HG03139 (cell line): ENCODE results near the gene RIOK3.
A peak's percentile ranks its signal among the peaks of the same experiment; 100 is the strongest.
"Not testable (repeated sequence)": the region's sequence is repeated elsewhere in the genome, so short reads cannot be mapped to it uniquely, and the experiment has no call there.

Source experiments
- ATAC-seq: cut with Tn5 transposase; IDR thresholded peaks from one replicate; pipeline ENCODE4 v1.9.1; 2021; ENCODE audit not compliant: unreplicated experiment

The RIOK3 gene

GRCh38 chr18:23495723-23496440 is 42.8 kb downstream of the RIOK3 start:
- ATAC-seq, result no peak

DNA sequence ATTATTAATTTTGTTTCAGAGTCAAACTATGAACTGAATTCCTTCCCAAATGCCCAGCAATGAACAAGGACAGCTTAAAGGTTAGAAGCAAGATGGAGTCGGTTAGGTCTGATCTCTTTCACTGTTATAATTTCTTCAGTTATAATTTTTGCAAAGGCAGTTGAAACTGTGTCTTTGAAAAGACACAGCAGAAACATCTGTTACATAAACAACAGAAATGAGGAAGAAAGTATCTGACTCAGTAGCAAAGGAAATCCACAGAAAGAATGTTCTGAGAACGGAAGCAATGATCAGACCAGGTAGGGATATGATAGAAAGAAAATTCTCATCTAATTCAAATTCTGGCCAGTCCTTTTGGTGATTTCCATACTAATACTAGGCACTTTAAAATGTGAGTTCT is 45.0 kb downstream of the RIOK3 start:
- no peak for ATAC-seq

DNA sequence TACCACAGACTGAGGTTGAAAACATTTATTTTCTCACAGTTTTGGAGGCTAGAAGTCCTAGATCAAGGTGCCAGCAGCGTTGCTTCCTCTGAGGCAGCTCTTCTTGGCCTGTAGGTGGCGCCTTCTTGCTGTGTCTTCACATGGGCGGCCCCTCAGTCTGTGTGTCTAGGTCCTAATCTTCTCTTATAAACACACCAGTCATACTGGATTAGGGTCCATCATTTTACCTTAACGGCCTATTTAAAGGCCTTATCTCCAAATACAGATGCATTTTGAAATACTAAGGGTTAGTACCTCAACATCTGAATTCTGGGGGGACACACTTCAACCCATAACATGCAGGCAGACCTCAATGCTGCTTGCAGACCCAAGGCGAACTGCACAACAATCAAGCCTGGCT is 45.8 kb downstream of the RIOK3 start:
- peak; percentile 29 for ATAC-seq

DNA sequence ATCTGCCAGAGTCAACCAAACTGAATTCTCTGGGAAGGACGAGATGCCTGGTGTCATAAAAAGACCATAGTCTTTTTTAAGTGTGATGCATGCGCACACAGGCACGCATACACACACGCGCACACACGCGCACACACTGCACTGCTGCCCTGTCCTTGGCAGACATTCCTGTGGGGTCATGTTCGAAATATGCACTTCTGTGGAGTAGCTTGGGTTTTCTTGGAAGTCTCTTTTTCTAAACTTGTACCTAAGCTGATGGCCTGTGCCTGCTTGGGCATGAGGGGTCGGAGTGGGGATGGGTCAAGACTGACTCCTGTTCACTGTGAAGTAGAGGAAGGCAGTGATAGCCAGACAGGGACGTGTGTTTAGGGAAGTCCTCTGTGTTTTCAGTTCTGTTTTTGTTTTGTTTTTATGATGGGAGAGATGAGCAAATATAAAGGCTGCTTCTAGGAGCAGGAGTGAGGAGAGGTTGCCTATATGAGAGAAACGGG is 46.2 kb downstream of the RIOK3 start:
- ATAC-seq, result no peak

- ATAC-seq, result no peak
Observed at GRCh38 chr18:23501626-23502025, 48.5 kb downstream of the RIOK3 start.

- ATAC-seq, result no peak
Observed at GRCh38 chr18:23502516-23503037, 49.5 kb downstream of the RIOK3 start.

GRCh38 chr18:23503038-23503962 is 50.2 kb downstream of the RIOK3 start, which contains the start of gene RMC1:
RMC1 (plus strand) TSS chr18:23503511; CDS start chr18:23503619, 108 bp downstream.
- peak; percentile 72 for ATAC-seq

GRCh38 chr18:23503963-23504344 is 50.9 kb downstream of the RIOK3 start:
- ATAC-seq, result no peak

GRCh38 chr18:23504720-23505119 is 51.6 kb downstream of the RIOK3 start:
- peak; percentile 47 for ATAC-seq

DNA sequence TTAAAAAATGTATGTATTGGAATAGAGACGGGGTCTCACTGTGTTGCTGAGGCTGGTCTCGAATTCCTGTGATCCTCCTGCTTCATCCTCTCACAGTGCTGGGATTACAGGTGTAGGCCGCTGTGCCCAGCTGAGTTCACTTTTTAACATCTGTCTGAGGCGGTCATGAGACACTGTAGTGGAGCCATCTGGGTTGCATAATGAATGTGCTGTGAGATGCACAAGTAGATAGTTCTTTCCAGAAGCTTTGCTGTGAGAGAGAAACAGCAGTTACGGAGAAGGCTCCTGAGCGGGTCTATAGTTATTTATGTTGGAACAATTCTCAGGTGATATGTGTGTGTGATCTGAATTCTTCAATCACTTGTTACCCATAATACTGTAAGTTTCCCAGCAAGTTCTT is 53.3 kb downstream of the RIOK3 start:
- ATAC-seq, result no peak

- not testable (repeated sequence) for ATAC-seq
Observed at GRCh38 chr18:23510923-23511322, 57.8 kb downstream of the RIOK3 start.

DNA sequence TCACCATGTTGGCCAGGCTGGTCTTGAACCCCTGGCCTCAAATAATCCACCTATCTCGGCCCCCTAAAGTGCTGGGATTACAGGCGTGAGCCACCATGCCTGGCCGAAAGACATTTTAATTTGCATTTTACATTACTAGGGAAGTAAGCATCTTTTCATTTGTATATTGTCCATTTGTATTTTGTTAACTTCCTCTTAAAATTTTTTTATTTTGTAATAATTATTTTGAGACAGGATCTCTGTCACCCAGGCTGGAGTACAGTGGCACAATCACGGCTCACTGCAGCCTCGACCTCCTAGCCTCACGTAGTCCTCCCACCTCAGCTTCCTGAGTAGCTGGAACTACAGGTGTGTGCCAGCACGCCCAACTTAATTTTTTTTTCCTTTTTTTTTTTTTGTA is 59.1 kb downstream of the RIOK3 start:
- ATAC-seq, result not testable (repeated sequence)

- ATAC-seq, result no peak
Observed at GRCh38 chr18:23512641-23513040, 59.6 kb downstream of the RIOK3 start.

DNA sequence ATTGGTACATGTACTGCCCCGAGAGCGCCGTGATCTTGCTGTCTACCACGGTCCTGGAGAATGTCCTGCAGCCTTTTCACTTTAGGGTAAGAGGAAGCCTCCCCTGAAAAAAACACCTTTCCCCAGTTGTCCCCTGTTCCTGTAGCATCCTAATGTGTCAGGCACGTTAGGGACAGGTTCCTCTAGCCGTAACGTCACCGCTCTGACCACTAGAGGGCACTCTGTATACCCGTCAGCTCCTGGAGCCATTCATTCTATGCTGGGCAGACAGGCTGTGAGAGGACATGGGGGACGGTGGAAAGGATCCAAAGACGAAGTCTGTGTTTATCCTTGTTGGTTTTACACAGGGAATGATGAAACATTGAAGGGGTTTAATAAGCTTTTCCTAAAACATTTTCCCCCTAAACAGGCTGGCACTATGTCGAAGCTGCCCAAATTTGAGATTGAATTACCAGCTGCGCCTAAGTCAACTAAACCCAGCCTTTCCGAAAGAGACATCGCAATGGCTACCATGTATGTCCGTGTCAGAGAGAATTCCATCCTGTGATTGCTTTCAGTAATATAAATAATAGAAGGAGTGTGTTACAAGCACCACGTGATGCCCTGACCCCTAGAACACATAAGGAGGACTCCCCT is 62.9 kb downstream of the RIOK3 start:
- ATAC-seq, result peak; percentile 80

DNA sequence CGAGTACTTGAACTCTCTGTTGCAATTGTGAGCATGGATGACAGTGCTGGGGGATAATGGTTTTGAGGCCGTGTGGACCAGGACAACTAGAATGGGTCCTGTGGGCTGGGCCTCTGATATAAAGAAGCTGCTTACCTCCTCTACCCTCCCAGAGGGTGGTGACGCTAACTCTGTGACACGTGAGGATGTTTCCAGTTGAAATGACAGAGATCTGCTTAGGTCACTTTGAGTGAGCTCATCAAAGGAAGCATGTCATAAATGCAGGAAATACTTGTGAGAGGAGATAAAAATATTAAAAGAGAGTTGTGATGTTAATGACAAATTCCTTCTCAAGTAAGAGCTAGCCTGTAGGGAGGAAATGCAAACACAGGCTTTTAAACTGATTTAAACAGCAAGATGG is 66.6 kb downstream of the RIOK3 start:
- ATAC-seq, result no peak

DNA sequence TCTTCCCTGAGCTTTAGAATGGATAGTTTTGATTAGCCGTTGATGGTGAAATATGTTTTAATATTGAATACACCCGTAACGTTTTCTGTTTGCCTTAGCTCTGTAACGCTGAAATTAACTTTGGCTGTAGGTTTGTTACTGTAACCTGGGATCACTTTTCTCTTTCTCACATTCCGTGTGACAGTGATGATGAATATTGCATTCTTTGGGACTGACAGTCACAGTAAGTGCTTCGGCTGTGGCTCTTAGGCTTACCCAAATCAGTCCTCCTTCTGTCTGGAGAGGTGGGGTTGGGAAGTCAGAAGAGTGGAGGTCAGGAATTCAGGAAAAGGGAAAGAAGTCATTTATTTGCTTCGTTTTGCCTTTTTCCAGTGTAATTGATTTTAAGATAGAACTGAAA is 68.2 kb downstream of the RIOK3 start:
- no peak for ATAC-seq

DNA sequence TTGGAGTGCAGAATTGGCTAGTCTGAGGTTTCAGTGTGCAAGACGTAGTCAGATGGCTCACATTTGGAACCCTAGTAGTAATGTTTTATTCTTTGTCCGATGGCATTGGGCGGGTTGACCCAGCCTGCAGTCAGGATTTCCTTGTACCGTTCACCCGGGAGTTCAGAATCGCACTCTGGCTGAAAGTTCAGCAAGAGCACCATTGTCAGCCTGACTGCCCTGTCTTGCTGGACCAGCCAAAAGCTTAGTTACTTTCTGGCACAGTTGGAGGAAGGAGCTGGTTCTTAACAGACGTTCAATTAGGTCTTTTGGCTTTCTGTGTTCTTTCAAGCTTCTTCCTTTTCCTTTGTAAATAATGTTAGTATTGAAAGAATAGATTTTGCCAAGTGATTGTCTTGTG is 68.8 kb downstream of the RIOK3 start:
- no peak for ATAC-seq

- ATAC-seq, result no peak
Observed at GRCh38 chr18:23523429-23524212, 70.5 kb downstream of the RIOK3 start.

- no peak for ATAC-seq
Observed at GRCh38 chr18:23524213-23524707, 71.2 kb downstream of the RIOK3 start.

DNA sequence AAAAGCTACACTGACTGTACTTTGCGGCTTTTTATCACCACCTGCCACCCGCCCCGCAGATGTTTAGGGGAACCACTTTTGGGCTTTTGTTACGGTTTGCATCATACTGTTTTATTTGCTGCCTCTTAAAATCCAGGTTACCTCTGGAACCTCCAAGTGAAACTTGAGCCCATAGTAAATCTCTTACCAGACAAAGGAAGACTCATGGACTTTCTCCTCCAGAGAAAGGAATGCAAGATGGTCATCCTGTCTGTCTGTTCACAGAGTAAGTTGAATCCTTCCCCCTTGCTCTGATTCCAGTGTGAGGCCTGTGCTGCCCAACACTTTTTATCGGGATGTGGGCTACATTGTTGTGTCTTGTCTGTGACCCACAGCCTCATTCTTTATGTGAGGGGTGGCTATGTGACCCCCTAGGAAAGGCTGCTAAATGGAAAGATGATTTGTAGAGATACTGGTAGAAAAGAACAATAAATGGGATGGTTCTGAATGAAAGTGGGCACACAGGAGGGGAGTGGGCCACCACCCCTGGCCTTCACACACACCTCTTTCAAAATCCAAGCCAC is 73.5 kb downstream of the RIOK3 start:
- ATAC-seq, result no peak
